HUES48 (cell line): ENCODE results near the gene ARAP1.

Experiments used
- H3K27ac ChIP-seq: one replicate; pipeline ENCODE4 v1.7.0; 2013; ENCODE audit warnings: low read depth, low read length, inconsistent platforms
- H3K27me3 ChIP-seq: 2 replicates; pipeline ENCODE4 v1.6.1; 2013; ENCODE audit warnings: mild to moderate bottlenecking, low read length; ENCODE audit not compliant: control insufficient read depth, insufficient read depth
- H3K36me3 ChIP-seq: 2 replicates; pipeline ENCODE4 v1.6.1; 2013; ENCODE audit warnings: low read length; ENCODE audit not compliant: control insufficient read depth, insufficient read depth
- H3K4me1 ChIP-seq: 2 replicates; pipeline ENCODE4 v1.6.1; 2013; ENCODE audit warnings: mild to moderate bottlenecking, low read length; ENCODE audit not compliant: control insufficient read depth, insufficient read depth
- H3K4me3 ChIP-seq: 2 replicates; pipeline ENCODE4 v1.5.1; 2013; ENCODE audit warnings: mild to moderate bottlenecking, low read depth, low read length
- H3K9ac ChIP-seq: 2 replicates; pipeline ENCODE4 v1.6.1; 2013; ENCODE audit warnings: mild to moderate bottlenecking, low read depth, low read length, moderate library complexity
- H3K9me3 ChIP-seq: 2 replicates; pipeline ENCODE4 v1.6.1; 2013; ENCODE audit warnings: low read length; ENCODE audit not compliant: control insufficient read depth, insufficient read depth

ARAP1 gene

GRCh38 chr11:72758690-72759389 is 6.6 kb upstream of the ARAP1 start:
- Histone ChIP-seq H3K4me1 (peaks cover 4% of the 10 kb centered on the region; the same call in 1 of the 2 replicates), H3K36me3 (0 out of 2 replicates have a peak, but pooled peaks cover 3% of the 10 kb centered on the region), H3K9ac (no peak overlapping the region), H3K27me3 (no peaks in the 10 kb centered on the region), H3K4me3 (no peak overlapping the region), H3K27ac (no peak overlapping the region), H3K9me3 (no peaks in the 10 kb centered on the region)

DNA sequence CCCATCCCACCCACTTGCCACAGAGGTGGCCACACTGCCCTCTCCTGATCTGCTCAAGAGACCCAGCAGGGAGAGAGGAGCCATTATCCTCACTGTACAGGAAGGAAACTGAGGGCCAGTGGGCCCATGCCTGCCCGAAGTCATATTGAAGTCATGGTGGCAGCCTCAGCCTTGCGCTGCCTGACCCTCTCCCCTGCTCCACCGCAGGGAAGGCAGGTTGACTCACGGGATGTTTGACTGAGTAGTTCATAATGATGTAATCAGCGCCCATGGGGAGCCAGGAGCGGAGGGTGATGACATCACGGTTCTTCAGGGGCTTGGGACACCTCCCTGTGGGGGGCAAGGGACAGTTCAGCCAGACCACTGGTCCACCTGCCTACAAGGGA is 6.1 kb upstream of the ARAP1 start:
- no peak overlapping the region for H3K4me3 ChIP-seq
- no peaks in the 10 kb centered on the region for H3K27me3 ChIP-seq
- no peak overlapping the region for H3K27ac ChIP-seq
- H3K36me3 ChIP-seq: 0 out of 2 replicates have a peak, but pooled peaks cover 3% of the 10 kb centered on the region
- H3K9ac ChIP-seq: no peak overlapping the region
- H3K4me1 ChIP-seq: peaks cover 6% of the 10 kb centered on the region; the same call in 1 of the 2 replicates
- no peaks in the 10 kb centered on the region for H3K9me3 ChIP-seq

- H3K9ac ChIP-seq: no peak overlapping the region
- H3K36me3 ChIP-seq: 0 out of 2 replicates have a peak, but pooled peaks cover 3% of the 10 kb centered on the region
- H3K27ac ChIP-seq: no peak overlapping the region
- H3K27me3 ChIP-seq: no peaks in the 10 kb centered on the region
- no peak overlapping the region for H3K4me3 ChIP-seq
- H3K4me1 ChIP-seq: peaks cover 21% of the 10 kb centered on the region
- no peaks in the 10 kb centered on the region for H3K9me3 ChIP-seq
Measured at GRCh38 chr11:72755713-72756285, 3.6 kb upstream of the ARAP1 start.

GRCh38 chr11:72754544-72755155 is 2.4 kb upstream of the ARAP1 start:
- no peaks in the 10 kb centered on the region for H3K27me3 ChIP-seq
- H3K9ac ChIP-seq: no peak overlapping the region
- no peak overlapping the region for H3K27ac ChIP-seq
- H3K4me3 ChIP-seq: no peak overlapping the region
- H3K9me3 ChIP-seq: no peaks in the 10 kb centered on the region
- peaks cover 22% of the 10 kb centered on the region for H3K4me1 ChIP-seq
- 0 out of 2 replicates have a peak, but pooled peaks cover 3% of the 10 kb centered on the region for H3K36me3 ChIP-seq

DNA sequence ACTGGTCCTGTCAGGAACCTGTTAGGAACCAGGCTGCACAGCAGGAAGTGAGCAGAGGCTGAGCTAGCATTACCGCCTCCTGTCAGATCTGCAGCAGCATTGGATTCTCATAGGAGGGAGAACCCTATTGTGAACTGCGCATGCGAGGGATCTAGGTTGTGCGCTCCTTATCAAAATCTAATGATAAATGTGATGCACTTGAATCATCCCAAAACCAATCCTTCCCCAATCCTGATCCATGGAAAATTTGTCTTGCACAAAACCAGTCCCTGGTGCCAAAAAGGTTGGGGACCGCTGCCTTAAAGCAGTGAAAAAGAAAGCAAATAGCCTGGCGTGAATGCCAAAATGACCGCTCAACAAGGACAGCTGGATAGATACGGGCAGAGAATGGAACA is 1.9 kb upstream of the ARAP1 start:
- Histone ChIP-seq H3K9ac (no peak overlapping the region), H3K27ac (no peak overlapping the region), H3K9me3 (no peaks in the 10 kb centered on the region), H3K4me3 (no peak overlapping the region), H3K4me1 (peaks cover 22% of the 10 kb centered on the region), H3K27me3 (no peaks in the 10 kb centered on the region), H3K36me3 (0 out of 2 replicates have a peak, but pooled peaks cover 3% of the 10 kb centered on the region)

DNA sequence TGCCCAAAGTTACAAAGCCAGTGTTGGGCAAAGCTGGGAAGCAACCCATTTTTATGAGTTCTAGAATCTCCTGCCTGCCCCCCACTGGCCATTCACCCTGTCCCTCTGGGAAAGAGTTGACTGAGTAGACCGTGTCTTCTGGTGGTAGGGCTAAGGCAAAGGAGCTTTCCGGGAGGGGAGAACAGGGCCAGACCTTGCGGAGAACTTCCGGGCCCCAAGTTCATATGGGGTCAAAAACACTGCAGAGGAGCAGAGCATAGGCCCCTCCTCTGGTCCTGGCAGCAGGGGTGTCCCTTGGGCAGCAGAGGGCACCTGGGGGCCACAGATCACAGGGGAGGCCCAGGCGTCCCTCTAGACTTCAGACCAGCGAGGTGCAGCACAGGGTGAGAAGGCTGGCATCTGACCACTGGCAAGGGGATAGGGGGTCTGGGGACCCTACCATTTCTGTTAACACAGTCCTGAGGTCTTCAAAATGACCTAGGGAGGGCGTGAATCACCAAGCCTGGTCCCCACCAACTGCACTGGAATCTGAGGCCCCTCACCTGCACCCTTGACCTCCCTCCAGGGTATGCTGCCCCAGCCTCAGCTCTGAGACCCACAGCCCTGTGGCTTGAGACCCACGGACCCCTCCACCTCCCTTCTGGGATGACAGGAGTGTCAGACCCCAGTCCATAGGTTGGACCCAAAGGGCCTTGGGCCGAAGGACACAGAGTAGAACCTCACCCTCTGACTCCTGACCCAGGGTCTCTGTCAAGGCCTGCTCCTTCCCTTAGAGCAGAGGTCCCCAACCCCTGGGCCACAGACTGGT is 1.3 kb upstream of the ARAP1 start:
- Histone ChIP-seq H3K27ac (no peak overlapping the region), H3K27me3 (no peaks in the 10 kb centered on the region), H3K9ac (no peak overlapping the region), H3K4me1 (peaks cover 22% of the 10 kb centered on the region), H3K4me3 (no peak overlapping the region), H3K9me3 (no peaks in the 10 kb centered on the region), H3K36me3 (no peaks in the 10 kb centered on the region)

GRCh38 chr11:72751116-72752087 is 806 bp downstream of the ARAP1 start:
- no peaks in the 10 kb centered on the region for H3K9me3 ChIP-seq
- H3K4me1 ChIP-seq: peaks cover 22% of the 10 kb centered on the region
- H3K36me3 ChIP-seq: 0 out of 2 replicates have a peak, but pooled peaks cover 3% of the 10 kb centered on the region
- no peaks in the 10 kb centered on the region for H3K27me3 ChIP-seq
- H3K4me3 ChIP-seq: peak overlapping the region; percentile 90
- H3K27ac ChIP-seq: peak overlapping the region; percentile 68
- H3K9ac ChIP-seq: peak overlapping the region; percentile 69

DNA sequence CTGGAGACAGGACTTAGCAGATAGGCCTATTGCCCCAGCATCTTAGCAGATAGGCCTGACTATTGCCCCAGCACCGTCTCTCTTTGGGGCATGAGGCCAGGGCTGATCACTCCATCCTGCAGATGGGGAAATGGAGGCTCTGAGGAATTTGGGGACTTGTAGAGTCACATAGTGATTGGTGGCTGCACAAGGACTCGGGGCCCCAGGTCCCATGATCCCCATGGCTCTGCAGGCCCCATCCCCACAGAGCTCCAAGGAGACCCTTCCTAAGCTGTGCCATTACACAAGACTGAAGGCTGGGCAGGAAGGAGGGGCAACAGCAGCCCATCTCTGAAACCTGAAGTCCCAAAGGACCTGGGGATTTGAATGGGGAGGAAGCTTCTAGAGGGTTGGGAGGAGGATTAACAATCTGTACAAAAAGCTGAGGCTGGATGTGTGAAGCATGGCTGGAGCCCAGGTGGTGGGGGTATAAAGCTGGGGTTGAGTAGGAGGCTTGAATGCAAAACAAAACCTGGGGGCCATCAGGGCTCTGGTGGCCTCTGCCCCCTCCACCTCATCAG is 1.6 kb downstream of the ARAP1 start:
- H3K36me3 ChIP-seq: 0 out of 2 replicates have a peak, but pooled peaks cover 3% of the 10 kb centered on the region
- H3K4me1 ChIP-seq: peaks cover 22% of the 10 kb centered on the region
- H3K4me3 ChIP-seq: peak overlapping the region; percentile 90; the same call in 1 of the 2 replicates
- no peak overlapping the region for H3K9ac ChIP-seq
- H3K27ac ChIP-seq: no peak overlapping the region
- H3K27me3 ChIP-seq: no peaks in the 10 kb centered on the region
- H3K9me3 ChIP-seq: no peaks in the 10 kb centered on the region

GRCh38 chr11:72750086-72750485 is 2.1 kb downstream of the ARAP1 start:
- Histone ChIP-seq H3K36me3 (0 out of 2 replicates have a peak, but pooled peaks cover 3% of the 10 kb centered on the region), H3K9me3 (no peaks in the 10 kb centered on the region), H3K27ac (no peak overlapping the region), H3K4me3 (no peak overlapping the region), H3K4me1 (peaks cover 22% of the 10 kb centered on the region), H3K27me3 (no peaks in the 10 kb centered on the region), H3K9ac (no peak overlapping the region)
